Neural progenitor cell (in vitro differentiated cells): ENCODE data around the gene SNX4.

Source experiments
- EZH2 ChIP-seq: fragments of 200-600 bp; sonication (generic); IDR thresholded peaks from 2 replicates; pipeline ENCODE4 v1.6.1; 2017; ENCODE audit warnings: antibody characterized with exemption, mild to moderate bottlenecking, moderate library complexity
- TF ChIP-seq, protein P1 (sequence below): fragments of 200-600 bp; sonication (generic); IDR thresholded peaks from 2 replicates; pipeline ENCODE4 v1.5.1; 2017; ENCODE audit warnings: antibody characterized with exemption, mild to moderate bottlenecking

GRCh38 chr3:125403789-125404188 lies 116.2 kb downstream of the SNX4 start:
- TF ChIP-seq, protein P1, sequence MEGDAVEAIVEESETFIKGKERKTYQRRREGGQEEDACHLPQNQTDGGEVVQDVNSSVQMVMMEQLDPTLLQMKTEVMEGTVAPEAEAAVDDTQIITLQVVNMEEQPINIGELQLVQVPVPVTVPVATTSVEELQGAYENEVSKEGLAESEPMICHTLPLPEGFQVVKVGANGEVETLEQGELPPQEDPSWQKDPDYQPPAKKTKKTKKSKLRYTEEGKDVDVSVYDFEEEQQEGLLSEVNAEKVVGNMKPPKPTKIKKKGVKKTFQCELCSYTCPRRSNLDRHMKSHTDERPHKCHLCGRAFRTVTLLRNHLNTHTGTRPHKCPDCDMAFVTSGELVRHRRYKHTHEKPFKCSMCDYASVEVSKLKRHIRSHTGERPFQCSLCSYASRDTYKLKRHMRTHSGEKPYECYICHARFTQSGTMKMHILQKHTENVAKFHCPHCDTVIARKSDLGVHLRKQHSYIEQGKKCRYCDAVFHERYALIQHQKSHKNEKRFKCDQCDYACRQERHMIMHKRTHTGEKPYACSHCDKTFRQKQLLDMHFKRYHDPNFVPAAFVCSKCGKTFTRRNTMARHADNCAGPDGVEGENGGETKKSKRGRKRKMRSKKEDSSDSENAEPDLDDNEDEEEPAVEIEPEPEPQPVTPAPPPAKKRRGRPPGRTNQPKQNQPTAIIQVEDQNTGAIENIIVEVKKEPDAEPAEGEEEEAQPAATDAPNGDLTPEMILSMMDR: no peak
- TF ChIP-seq EZH2: no peak
